Glomerular endothelial cell (primary cell): ENCODE measurements around the gene ROS1. TPM values are rescaled to one million over a fixed set of nuclear protein-coding genes. Genes with fewer than 3 reads are reported as not detected.
"Not testable (repeated sequence)": the region's sequence is repeated elsewhere in the genome, so short reads cannot be mapped to it uniquely, and the experiment has no call there.

ENCODE experiments used
- DNase-seq: peaks from one replicate; pipeline ENCODE4 v3.0.0-alpha.2; 2011; ENCODE audit warnings: low read depth, low spot score; ENCODE audit errors: extremely low read depth
- total RNA-seq: library from RNA; depleted of rRNA; stranded (reverse); fragments of >200 nt; gene quantifications from 2 replicates; pipeline ENCODE4 v1.2.3, GENCODE V29; 2015

ROS1 gene
- total RNA-seq, 1 donor from 2014 or later = 0.06 TPM

GRCh38 chr6:117442313-117442712 is 16.6 kb upstream of the ROS1 start:
- DNase-seq = not testable (repeated sequence)

GRCh38 chr6:117441824-117442264 is 16.1 kb upstream of the ROS1 start:
- no peak for DNase-seq

- no peak for DNase-seq
These were observed 15.2 kb upstream of the ROS1 start for GRCh38 chr6:117440706-117441525.

GRCh38 chr6:117432273-117432672 is 6.5 kb upstream of the ROS1 start:
- no peak for DNase-seq

GRCh38 chr6:117423754-117424153 is 2.0 kb downstream of the ROS1 start:
- no peak for DNase-seq

GRCh38 chr6:117418320-117418719 is 7.4 kb downstream of the ROS1 start:
- no peak for DNase-seq

GRCh38 chr6:117417851-117418250 is 7.9 kb downstream of the ROS1 start:
- no peak for DNase-seq

- DNase-seq = no peak
These were observed 11.0 kb downstream of the ROS1 start for GRCh38 chr6:117414770-117415169.

GRCh38 chr6:117411474-117411873 is 14.3 kb downstream of the ROS1 start:
- DNase-seq = no peak

- no peak for DNase-seq
These were observed 15.9 kb downstream of the ROS1 start for GRCh38 chr6:117409863-117410262.

- no peak for DNase-seq
These were observed 16.3 kb downstream of the ROS1 start for GRCh38 chr6:117409420-117409819.

GRCh38 chr6:117404548-117404947 is 21.2 kb downstream of the ROS1 start:
- no peak for DNase-seq

GRCh38 chr6:117401799-117402198 is 23.9 kb downstream of the ROS1 start:
- DNase-seq = no peak

- DNase-seq = no peak
These were observed 25.8 kb downstream of the ROS1 start for GRCh38 chr6:117399924-117400323.

- DNase-seq = no peak
These were observed 26.6 kb downstream of the ROS1 start for GRCh38 chr6:117399126-117399525.

- DNase-seq = no peak
These were observed 28.1 kb downstream of the ROS1 start for GRCh38 chr6:117397536-117398227.

GRCh38 chr6:117396228-117396627 is 29.5 kb downstream of the ROS1 start:
- no peak for DNase-seq

GRCh38 chr6:117395164-117395563 is 30.6 kb downstream of the ROS1 start:
- DNase-seq = no peak

- DNase-seq = no peak
These were observed 32.7 kb downstream of the ROS1 start for GRCh38 chr6:117393045-117393444.

- no peak for DNase-seq
These were observed 33.7 kb downstream of the ROS1 start for GRCh38 chr6:117391874-117392583.

- no peak for DNase-seq
These were observed 36.3 kb downstream of the ROS1 start for GRCh38 chr6:117389227-117390057.
